HUES48 (cell line): ENCODE data around the gene EXTL2.
A peak's percentile ranks its signal among the peaks of the same experiment; 100 is the strongest.

Experiments
- H3K27ac ChIP-seq: one replicate; pipeline ENCODE4 v1.7.0; 2013; ENCODE audit warnings: low read depth, low read length, inconsistent platforms
- H3K27me3 ChIP-seq: 2 replicates; pipeline ENCODE4 v1.6.1; 2013; ENCODE audit warnings: mild to moderate bottlenecking, low read length; ENCODE audit not compliant: control insufficient read depth, insufficient read depth
- H3K36me3 ChIP-seq: 2 replicates; pipeline ENCODE4 v1.6.1; 2013; ENCODE audit warnings: low read length; ENCODE audit not compliant: control insufficient read depth, insufficient read depth
- H3K4me1 ChIP-seq: 2 replicates; pipeline ENCODE4 v1.6.1; 2013; ENCODE audit warnings: mild to moderate bottlenecking, low read length; ENCODE audit not compliant: control insufficient read depth, insufficient read depth
- H3K4me3 ChIP-seq: 2 replicates; pipeline ENCODE4 v1.5.1; 2013; ENCODE audit warnings: mild to moderate bottlenecking, low read depth, low read length
- H3K9ac ChIP-seq: 2 replicates; pipeline ENCODE4 v1.6.1; 2013; ENCODE audit warnings: mild to moderate bottlenecking, low read depth, low read length, moderate library complexity
- H3K9me3 ChIP-seq: 2 replicates; pipeline ENCODE4 v1.6.1; 2013; ENCODE audit warnings: low read length; ENCODE audit not compliant: control insufficient read depth, insufficient read depth

EXTL2 gene

GRCh38 chr1:100879422-100879821 is 15.2 kb downstream of the EXTL2 start:
- no peak overlapping the region for H3K9ac ChIP-seq
- no peaks in the 10 kb centered on the region for H3K4me1 ChIP-seq
- no peaks in the 10 kb centered on the region for H3K27me3 ChIP-seq
- peaks cover 47% of the 10 kb centered on the region for H3K36me3 ChIP-seq
- H3K27ac ChIP-seq = no peak overlapping the region
- no peak overlapping the region for H3K4me3 ChIP-seq
- no peaks in the 10 kb centered on the region for H3K9me3 ChIP-seq

- Histone ChIP-seq H3K4me3 (no peak overlapping the region), H3K27me3 (no peaks in the 10 kb centered on the region), H3K4me1 (no peaks in the 10 kb centered on the region), H3K36me3 (peaks cover 65% of the 10 kb centered on the region), H3K27ac (no peak overlapping the region), H3K9ac (no peak overlapping the region), H3K9me3 (no peaks in the 10 kb centered on the region)
Observed at GRCh38 chr1:100876291-100876690, 18.4 kb downstream of the EXTL2 start.

DNA sequence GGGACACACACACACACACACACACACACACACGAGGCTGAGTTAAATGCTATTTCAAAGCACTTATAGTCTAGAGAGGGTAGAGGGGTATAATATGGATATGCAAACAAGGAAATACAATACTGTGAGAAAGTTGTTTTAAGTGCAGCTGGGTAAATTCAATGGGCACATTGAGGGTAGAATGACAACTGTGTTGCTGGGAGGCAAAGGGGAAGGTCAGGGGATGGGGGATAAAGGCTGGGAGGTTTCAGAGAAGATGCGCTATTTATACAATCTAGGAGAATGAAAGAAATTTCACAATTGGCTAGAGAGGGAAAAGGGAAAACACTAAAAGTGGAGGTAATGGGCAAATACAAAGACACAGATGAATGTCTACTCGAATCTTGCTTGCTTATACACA is 19.4 kb downstream of the EXTL2 start:
- no peak overlapping the region for H3K27ac ChIP-seq
- H3K4me3 ChIP-seq = no peak overlapping the region
- no peaks in the 10 kb centered on the region for H3K27me3 ChIP-seq
- H3K4me1 ChIP-seq = no peaks in the 10 kb centered on the region
- no peaks in the 10 kb centered on the region for H3K9me3 ChIP-seq
- no peak overlapping the region for H3K9ac ChIP-seq
- H3K36me3 ChIP-seq = peaks cover 65% of the 10 kb centered on the region

DNA sequence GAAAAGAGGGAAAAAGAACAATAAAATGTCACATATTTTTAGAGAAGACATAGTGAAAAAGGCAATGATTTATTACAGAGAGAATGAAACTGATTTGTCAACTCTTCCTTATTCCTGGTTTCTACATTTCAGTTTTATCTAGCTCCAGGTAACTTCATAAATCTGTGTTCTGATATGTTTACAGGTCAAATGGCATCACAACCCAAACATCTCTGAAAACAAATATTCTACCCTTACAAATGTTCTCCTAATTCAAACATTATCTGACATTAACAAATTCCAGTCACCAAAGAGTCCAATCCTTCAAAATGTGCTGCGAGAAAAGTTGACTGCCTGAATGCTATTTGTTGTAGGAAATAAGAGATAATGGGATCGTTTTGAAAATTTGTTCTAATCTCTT is 20.2 kb downstream of the EXTL2 start:
- Histone ChIP-seq H3K27ac (no peak overlapping the region), H3K9me3 (no peaks in the 10 kb centered on the region), H3K4me3 (no peak overlapping the region), H3K27me3 (no peaks in the 10 kb centered on the region), H3K4me1 (no peaks in the 10 kb centered on the region), H3K9ac (no peak overlapping the region), H3K36me3 (peaks cover 62% of the 10 kb centered on the region)

DNA sequence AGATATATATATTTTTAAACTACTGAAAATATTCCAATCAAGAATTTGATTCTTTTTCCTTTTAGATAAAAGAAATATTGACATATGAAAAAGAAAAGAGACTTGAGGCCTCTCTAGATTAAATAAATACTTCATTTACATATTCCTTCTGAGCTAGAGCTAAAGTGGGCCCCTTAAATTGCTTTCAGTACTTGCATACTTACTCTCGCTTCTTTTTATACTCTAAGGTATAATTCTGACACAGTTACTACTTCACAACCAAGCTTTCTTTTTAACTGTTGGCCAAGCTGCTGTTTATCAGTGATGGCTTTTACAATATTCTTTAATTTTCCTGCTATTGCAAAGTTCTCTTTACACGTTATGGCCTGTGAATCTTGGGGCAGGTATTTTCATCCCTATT is 24.6 kb downstream of the EXTL2 start:
- H3K9ac ChIP-seq = no peak overlapping the region
- H3K4me3 ChIP-seq = no peak overlapping the region
- H3K9me3 ChIP-seq = no peaks in the 10 kb centered on the region
- peaks cover 23% of the 10 kb centered on the region for H3K36me3 ChIP-seq
- H3K4me1 ChIP-seq = no peaks in the 10 kb centered on the region
- no peak overlapping the region for H3K27ac ChIP-seq
- H3K27me3 ChIP-seq = no peaks in the 10 kb centered on the region

GRCh38 chr1:100868364-100868995 is 26.2 kb downstream of the EXTL2 start:
- 0 out of 2 replicates have a peak, but pooled peaks cover 9% of the 10 kb centered on the region for H3K36me3 ChIP-seq
- H3K4me1 ChIP-seq = no peaks in the 10 kb centered on the region
- H3K27me3 ChIP-seq = no peaks in the 10 kb centered on the region
- no peak overlapping the region; the same call in 1 of the 2 replicates for H3K4me3 ChIP-seq
- no peak overlapping the region for H3K27ac ChIP-seq
- H3K9me3 ChIP-seq = no peaks in the 10 kb centered on the region
- H3K9ac ChIP-seq = no peak overlapping the region

DNA sequence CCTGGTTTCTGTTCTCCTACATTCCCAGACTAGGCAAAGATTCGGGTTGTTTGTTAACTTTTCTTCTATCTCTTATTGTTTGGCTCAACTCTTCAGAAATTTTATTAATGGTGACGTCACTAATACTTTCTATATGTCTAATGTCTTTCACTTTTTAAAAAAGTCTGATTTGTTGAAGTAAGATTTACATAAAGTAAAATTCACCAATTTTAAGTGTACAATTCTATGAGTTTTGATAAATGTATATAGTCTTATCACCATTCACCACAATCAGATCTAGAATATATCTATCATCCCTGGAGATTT is 27.8 kb downstream of the EXTL2 start:
- H3K36me3 ChIP-seq = no peaks in the 10 kb centered on the region
- no peaks in the 10 kb centered on the region for H3K27me3 ChIP-seq
- no peaks in the 10 kb centered on the region for H3K4me1 ChIP-seq
- H3K9me3 ChIP-seq = no peaks in the 10 kb centered on the region
- H3K9ac ChIP-seq = no peak overlapping the region
- H3K27ac ChIP-seq = no peak overlapping the region
- no peak overlapping the region for H3K4me3 ChIP-seq

GRCh38 chr1:100866041-100866900 is 28.4 kb downstream of the EXTL2 start:
- Histone ChIP-seq H3K4me1 (no peaks in the 10 kb centered on the region), H3K27me3 (no peaks in the 10 kb centered on the region), H3K36me3 (no peaks in the 10 kb centered on the region), H3K9ac (no peak overlapping the region), H3K27ac (no peak overlapping the region), H3K9me3 (no peaks in the 10 kb centered on the region), H3K4me3 (no peak overlapping the region)

- H3K27me3 ChIP-seq = no peaks in the 10 kb centered on the region
- H3K27ac ChIP-seq = no peak overlapping the region
- H3K4me1 ChIP-seq = peaks cover 9% of the 10 kb centered on the region
- H3K4me3 ChIP-seq = no peak overlapping the region
- no peak overlapping the region for H3K9ac ChIP-seq
- H3K36me3 ChIP-seq = no peaks in the 10 kb centered on the region
- H3K9me3 ChIP-seq = no peaks in the 10 kb centered on the region
Observed at GRCh38 chr1:100862591-100862990, 32.1 kb downstream of the EXTL2 start.

GRCh38 chr1:100861379-100861778 is 33.3 kb downstream of the EXTL2 start:
- no peaks in the 10 kb centered on the region for H3K36me3 ChIP-seq
- H3K9ac ChIP-seq = no peak overlapping the region
- H3K4me3 ChIP-seq = no peak overlapping the region
- H3K9me3 ChIP-seq = no peaks in the 10 kb centered on the region
- no peak overlapping the region for H3K27ac ChIP-seq
- no peaks in the 10 kb centered on the region for H3K27me3 ChIP-seq
- peaks cover 9% of the 10 kb centered on the region for H3K4me1 ChIP-seq

DNA sequence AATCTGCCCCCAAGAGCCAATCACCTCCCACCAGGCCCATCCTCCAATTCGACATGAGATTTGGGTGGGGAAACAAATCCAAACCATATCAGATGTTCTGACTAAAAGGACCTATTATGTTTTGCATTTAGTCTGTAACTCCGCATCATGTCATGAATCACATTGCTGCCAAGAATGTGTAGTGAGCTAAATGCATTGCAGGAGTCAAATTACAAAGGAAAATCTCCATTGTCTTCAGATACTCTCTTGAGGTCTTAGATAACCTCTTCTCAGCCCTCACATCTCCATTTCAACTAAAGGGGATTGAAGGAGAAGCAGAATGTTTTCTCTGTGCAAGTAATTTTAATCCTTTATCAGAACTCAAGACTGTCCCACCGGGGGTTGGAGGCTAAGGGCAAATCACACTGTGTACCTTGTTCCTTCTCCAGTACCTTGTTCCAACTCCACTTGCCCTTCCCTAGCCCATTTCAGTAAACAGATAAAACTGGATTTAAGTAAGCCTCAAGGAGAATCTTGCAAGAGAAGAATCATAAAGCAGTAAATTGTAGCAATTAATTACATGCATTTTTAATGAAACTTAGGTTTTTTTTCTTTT is 34.1 kb downstream of the EXTL2 start:
- 0 out of 2 replicates have a peak overlapping the region, but pooled peaks have one; percentile 7 for H3K4me3 ChIP-seq
- no peaks in the 10 kb centered on the region for H3K36me3 ChIP-seq
- no peak overlapping the region for H3K9ac ChIP-seq
- peaks cover 9% of the 10 kb centered on the region for H3K4me1 ChIP-seq
- no peaks in the 10 kb centered on the region for H3K9me3 ChIP-seq
- no peaks in the 10 kb centered on the region for H3K27me3 ChIP-seq
- H3K27ac ChIP-seq = no peak overlapping the region
